Psoas muscle (tissue), 8 donors: ENCODE measurements around the gene MSH2. TPM values are rescaled to one million over a fixed set of nuclear protein-coding genes. Genes with fewer than 3 reads are reported as not detected.

ENCODE experiments used
- ATAC-seq, 4 donors: fragments of 200-7000 bp; cut with Tn5 transposase; one replicate each; pipeline ENCODE4 v1.9.1; 2020; ENCODE audit warnings: moderate library complexity in 3 of 4, mild to moderate bottlenecking in 2 of 4
- DNase-seq, 2 donors: peaks; one replicate each; pipeline ENCODE4 v3.0.0-alpha.2; 2020
- H3K27ac ChIP-seq: fragments of 200-600 bp; one replicate; pipeline ENCODE4 v1.8.0; 2022
- H3K27me3 ChIP-seq, 3 donors: fragments of 200-600 bp in 1 of 3; one replicate each; pipeline versions ENCODE4 v1.6.1 to v1.8.0; 2013 to 2022; ENCODE audit warnings: low read length in 2 of 3, mild to moderate bottlenecking in 2 of 3, moderate library complexity in 1 of 3; ENCODE audit not compliant: insufficient read depth in 3 of 3
- H3K36me3 ChIP-seq, 2 donors: fragments of 200-600 bp in 1 of 2; one replicate each; pipeline versions ENCODE4 v1.6.1 to v1.8.0; 2013 to 2022; ENCODE audit warnings: low read depth in 1 of 2, mild to moderate bottlenecking in 1 of 2, moderate library complexity in 1 of 2; ENCODE audit not compliant: insufficient read depth in 1 of 2
- H3K4me1 ChIP-seq: fragments of 200-600 bp; one replicate; pipeline ENCODE4 v1.8.0; 2022
- H3K4me3 ChIP-seq: fragments of 200-600 bp; one replicate; pipeline ENCODE4 v1.8.0; 2022; ENCODE audit warnings: mild to moderate bottlenecking
- H3K9me3 ChIP-seq: fragments of 200-600 bp; one replicate; pipeline ENCODE4 v1.8.0; 2022
- CTCF ChIP-seq: fragments of 200-600 bp; IDR thresholded peaks from one replicate; pipeline ENCODE4 v1.8.0; 2022; ENCODE audit warnings: antibody characterized with exemption
- WGBS, 3 donors: extraction: QIAGEN DNeasy Blood & Tissue Kit; methylation state at CpG; one replicate each; pipeline versions ENCODE4 v1.1.6 to v1.1.7; 2013; 5-methylcytosine and 5-hydroxymethylcytosine counted together
- intact Hi-C, 2 donors: fragments of 100-400 bp; cut with DNase I; formaldehyde crosslinking; loops; one replicate each; pipeline versions ENCODE4 v1.11.0 to v1.14.2; 2022
- polyA plus RNA-seq, 3 donors: library from polyadenylated mRNA; stranded (reverse); fragments of 200-250 nt; gene quantifications; one replicate each; pipeline ENCODE4 v1.2.3, GENCODE V29; 2013
- total RNA-seq, 4 donors: library from RNA; stranded (reverse); fragmentation: NEBNext Ultra II Directional in 2 of 4; extraction: Animal tissue kit (Norgen Biotek cat#: 25700) in 2 of 4; gene quantifications; one replicate each; pipeline versions ENCODE4 v1.2.1 to v1.2.4, GENCODE V29; 2021 to 2023
- donor health status: healthy with polysubstance abuse.
- donor health status: DM: no; HTN: no; CAD: no; lungs with moderate emphysema.
- donor health status: Bipolar disorder and iron deficiency.
- donor health status: healthy.
- donor health status: DM: yes; HTN: yes; CAD: no.
- donor health status: DM: no; HTN: no; CAD: no.
- donor health status: DM: no; HTN: no; CAD: no.
- donor health status: DM: yes; HTN: yes; CAD: no.

Gene MSH2
- total and polyA plus RNA-seq, 7 donors = 3.2 to 10.8 (median 7.6) TPM

- Histone ChIP-seq H3K4me3 (no peak overlapping the region), H3K9me3 (no peaks in the 10 kb centered on the region), H3K36me3 (peaks cover 0 to 13% of the 10 kb centered on the region in 2 donors), H3K27ac (no peak overlapping the region), H3K4me1 (no peaks in the 10 kb centered on the region), H3K27me3 (no peaks in the 10 kb centered on the region)
- ATAC-seq (no peak), DNase-seq (no peak)
- TF ChIP-seq CTCF = no peak
- intact Hi-C loops = no loop called here
- WGBS, 3 donors = 79 to 88% (median 85%) methylated on average over 1 of the region's 1 CpG
These were observed 84.5 kb downstream of the MSH2 start for GRCh38 chr2:47487498-47487875.

- Histone ChIP-seq H3K27me3 (no peaks in the 10 kb centered on the region), H3K36me3 (peaks cover 0 to 11% of the 10 kb centered on the region in 2 donors), H3K27ac (no peak overlapping the region), H3K4me3 (no peak overlapping the region), H3K9me3 (no peaks in the 10 kb centered on the region), H3K4me1 (no peaks in the 10 kb centered on the region)
- no peak for TF ChIP-seq CTCF
- DNase-seq (no peak), ATAC-seq (no peak)
- intact Hi-C loops = no loop called here
- 73 to 78% (median 73%) methylated on average over 9 of the region's 9 CpGs for WGBS, 3 donors
These were observed 86.1 kb downstream of the MSH2 start for GRCh38 chr2:47488870-47489584.

- no peak for ATAC-seq
- intact Hi-C loops = no loop called here
- Histone ChIP-seq H3K36me3 (no peaks in the 10 kb centered on the region), H3K27ac (no peak overlapping the region), H3K4me3 (no peak overlapping the region), H3K9me3 (no peaks in the 10 kb centered on the region), H3K4me1 (no peaks in the 10 kb centered on the region), H3K27me3 (no peaks in the 10 kb centered on the region)
- WGBS, 3 donors = 87 to 92% (median 88%) methylated on average over 6 of the region's 6 CpGs
- no peak for DNase-seq
- TF ChIP-seq CTCF = no peak
These were observed 87.5 kb downstream of the MSH2 start for GRCh38 chr2:47490406-47490805.

GRCh38 chr2:47493317-47494035 lies 90.5 kb downstream of the MSH2 start:
- H3K36me3 ChIP-seq = no peaks in the 10 kb centered on the region
- intact Hi-C loops = no loop called here

More at GRCh38 chr2:47493317-47494035, 90.5 kb downstream of the MSH2 start:
- no peak for ATAC-seq
- no peaks in the 10 kb centered on the region for H3K27me3 ChIP-seq
- 86 to 89% (median 87%) methylated on average over 12 of the region's 12 CpGs for WGBS, 3 donors
- no peak for DNase-seq
- no peaks in the 10 kb centered on the region for H3K4me1 ChIP-seq
- H3K9me3 ChIP-seq = no peaks in the 10 kb centered on the region
- no peak overlapping the region for H3K27ac ChIP-seq
- no peak overlapping the region for H3K4me3 ChIP-seq
- TF ChIP-seq CTCF = no peak
